Measurements from ENCODE around the gene BOD1. TPM values are rescaled to one million over a fixed set of nuclear protein-coding genes. Genes with fewer than 3 reads are reported as not detected.

The BOD1 gene
- total and polyA plus RNA-seq, 2 of the 8 experiments (the other 6 are each of a cell fraction or from before 2014, with no cell fraction given), result 107 to 149 TPM

DNA sequence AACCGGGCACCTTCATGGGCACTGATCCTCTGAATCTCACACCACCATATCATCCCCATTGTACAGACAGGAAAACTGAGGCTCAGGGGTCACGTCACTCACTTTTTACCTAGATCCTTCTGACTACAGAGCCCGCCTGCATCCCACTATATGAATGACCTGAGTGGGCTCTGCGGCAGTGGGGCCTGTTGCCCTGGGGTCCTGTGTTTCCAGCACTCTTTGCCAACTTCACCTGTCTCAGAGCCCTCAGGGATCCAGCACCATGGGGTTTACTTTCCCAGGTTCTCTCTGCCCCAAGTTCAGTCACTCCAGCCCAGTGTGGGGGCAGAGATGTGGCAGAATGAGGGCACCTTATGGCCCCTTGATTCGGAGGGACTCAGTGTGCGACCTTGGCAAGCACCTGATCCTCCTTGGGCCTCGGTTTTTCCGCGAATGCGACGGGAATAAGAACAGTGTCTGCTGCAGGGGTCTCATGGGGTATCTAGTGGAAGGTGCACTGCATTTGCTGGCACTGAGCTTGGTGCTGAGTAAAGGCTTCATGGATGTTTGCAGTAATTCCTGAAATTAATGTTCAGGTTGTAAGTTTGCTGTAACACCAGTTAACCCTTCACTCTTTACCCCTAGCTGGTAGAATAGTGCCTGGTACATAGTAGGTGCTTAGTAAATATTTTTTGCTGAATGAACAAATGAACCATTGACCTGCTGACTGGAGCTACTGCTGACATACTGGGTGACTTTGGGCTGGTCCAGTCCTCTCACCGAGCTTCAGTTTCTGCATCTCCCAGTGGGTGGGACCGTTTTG is 47.1 kb upstream of the BOD1 start (continued):
- TF ChIP-seq, protein P1, sequence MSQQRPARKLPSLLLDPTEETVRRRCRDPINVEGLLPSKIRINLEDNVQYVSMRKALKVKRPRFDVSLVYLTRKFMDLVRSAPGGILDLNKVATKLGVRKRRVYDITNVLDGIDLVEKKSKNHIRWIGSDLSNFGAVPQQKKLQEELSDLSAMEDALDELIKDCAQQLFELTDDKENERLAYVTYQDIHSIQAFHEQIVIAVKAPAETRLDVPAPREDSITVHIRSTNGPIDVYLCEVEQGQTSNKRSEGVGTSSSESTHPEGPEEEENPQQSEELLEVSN (IDR thresholded peaks at IDR 0.05), result no peak
- TF ChIP-seq PHF8 (conservative IDR thresholded peaks at IDR 0.05; ENCODE audit: low read depth, low read length), result no peak
- TF ChIP-seq, protein P2, sequence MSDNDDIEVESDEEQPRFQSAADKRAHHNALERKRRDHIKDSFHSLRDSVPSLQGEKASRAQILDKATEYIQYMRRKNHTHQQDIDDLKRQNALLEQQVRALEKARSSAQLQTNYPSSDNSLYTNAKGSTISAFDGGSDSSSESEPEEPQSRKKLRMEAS (IDR thresholded peaks at IDR 0.05), result no peak
- no peak for TF ChIP-seq RAD21 (IDR thresholded peaks at IDR 0.05 in 1 of 2, conservative IDR thresholded peaks at IDR 0.05 in 1 of 2; ENCODE audit: low read depth in 2 of 2, low read length in 2 of 2)
- no peak for TF ChIP-seq BACH1 (IDR thresholded peaks at IDR 0.05; ENCODE audit: low read length)
- TF ChIP-seq KDM5A (IDR thresholded peaks at IDR 0.05; ENCODE audit: low read length), result no peak
- no peak for TF ChIP-seq BCL11A (IDR thresholded peaks at IDR 0.05; ENCODE audit: low read depth in 2 of 2, low read length in 2 of 2)

Data from H1 (cell line).